Adrenal gland (tissue), 12 donors: ENCODE measurements around the gene KIAA0753. TPM values are rescaled to one million over a fixed set of nuclear protein-coding genes. Genes with fewer than 3 reads are reported as not detected.

Experiments
- DNase-seq, 7 donors: peaks; one replicate each; pipeline ENCODE4 v3.0.0-alpha.2; 2019 to 2020
- H3K27ac ChIP-seq, 5 donors: fragments of 200-600 bp; sonication (generic) in 4 of 5; 1 replicate in 3 of 5; 2 replicates in 2 of 5; pipeline versions ENCODE4 v1.5.1 to v1.8.0; 2016 to 2020; ENCODE audit warnings: mild to moderate bottlenecking in 1 of 5
- H3K27me3 ChIP-seq: fragments of 200-600 bp; 2 replicates; pipeline ENCODE4 v1.8.0; 2021
- H3K36me3 ChIP-seq, 2 donors: fragments of 200-600 bp; replicated peaks in 1 of 2; 1 replicate in 1 of 2; 2 replicates in 1 of 2; pipeline versions ENCODE4 v1.5.1 to v1.8.0; 2018 to 2022
- H3K4me1 ChIP-seq, 2 donors: fragments of 200-600 bp; replicated peaks in 1 of 2; 1 replicate in 1 of 2; 2 replicates in 1 of 2; pipeline versions ENCODE4 v1.5.1 to v1.8.0; 2018 to 2021
- H3K4me3 ChIP-seq, 4 donors: fragments of 200-600 bp; sonication (generic) in 3 of 4; one replicate each; pipeline ENCODE4 v1.5.1; 2016 to 2018
- H3K9me3 ChIP-seq, 3 donors: fragments of 200-600 bp; sonication (generic) in 1 of 3; replicated peaks in 1 of 3; 1 replicate in 2 of 3; 2 replicates in 1 of 3; pipeline versions ENCODE4 v1.5.1 to v1.8.0; 2016 to 2021
- POLR2A ChIP-seq, 2 donors: fragments of 450-650 bp; IDR thresholded peaks; one replicate each; pipeline ENCODE4 v1.6.1; 2017; ENCODE audit warnings: antibody characterized with exemption in 2 of 2, mild to moderate bottlenecking in 2 of 2, moderate library complexity in 1 of 2
- WGBS, 4 donors: extraction: QIAGEN DNeasy Blood & Tissue Kit in 2 of 4; methylation state at CpG; one replicate each; pipeline versions ENCODE4 v1.1.5 to v1.1.7; 2013 to 2017; 5-methylcytosine and 5-hydroxymethylcytosine counted together
- intact Hi-C, 2 donors: fragments of 100-400 bp; cut with DNase I; formaldehyde crosslinking; loops; one replicate each; pipeline versions ENCODE4 v1.14.1 to v1.15.0; 2022 to 2023
- polyA plus RNA-seq, 3 donors: library from polyadenylated mRNA; stranded (reverse); fragments of 200-250 nt in 2 of 3; fragments of 350-450 nt in 1 of 3; fragmentation: Illumina TruSeq in 1 of 3; extraction: RNeasy Lipid Tissue Mini Kit (QIAGEN cat#74804) in 1 of 3; gene quantifications; one replicate each; pipeline ENCODE4 v1.2.3, GENCODE V29; 2013 to 2014
- total RNA-seq, 9 donors: library from RNA; depleted of rRNA in 4 of 9; stranded (reverse); fragments of >200 nt in 4 of 9; fragments of 120-200 nt in 1 of 9; fragmentation: NEBNext Ultra II Directional in 1 of 9; extraction: Animal tissue kit (Norgen Biotek cat#: 25700) in 1 of 9; gene quantifications; one replicate each; pipeline versions ENCODE4 v1.1.0 to v1.2.4, GENCODE V29; 2013 to 2023
- TF ChIP-seq, protein P1 (sequence below), 6 experiments: fragments of 450-650 bp in 4 of 6; fragments of 200-600 bp in 2 of 6; sonication (generic) in 1 of 6; IDR thresholded peaks; 1 replicate in 5 of 6; 2 replicates in 1 of 6; pipeline versions ENCODE4 v1.5.1 to v1.8.0; 2016 to 2021; ENCODE audit warnings: antibody characterized with exemption in 6 of 6, mild to moderate bottlenecking in 2 of 6, moderate library complexity in 1 of 6
- donor health status: healthy with polysubstance abuse.
- donor health status: Bipolar disorder and iron deficiency.
- donor health status: DM: yes; HTN: yes; CAD: no.
- donor health status: DM: no; HTN: no; CAD: no.
- donor health status: DM: no; HTN: no; CAD: no.
- donor health status: DM: yes; HTN: yes; CAD: no.

KIAA0753 gene
- total and polyA plus RNA-seq, 12 donors = 5.1 to 21.8 (median 13.1) TPM

GRCh38 chr17:6568184-6568758 lies 72.2 kb downstream of the KIAA0753 start:
- no peaks in the 10 kb centered on the region for H3K4me1 ChIP-seq
- H3K36me3 ChIP-seq = no peaks in the 10 kb centered on the region
- H3K9me3 ChIP-seq = no peaks in the 10 kb centered on the region
- H3K4me3 ChIP-seq = no peak overlapping the region
- H3K27ac ChIP-seq = no peak overlapping the region
- peak in 2 of 7 donors; percentile 4 to 31 for DNase-seq
- TF ChIP-seq POLR2A (IDR thresholded peaks at IDR 0.05) = no peak
- TF ChIP-seq, protein P1, sequence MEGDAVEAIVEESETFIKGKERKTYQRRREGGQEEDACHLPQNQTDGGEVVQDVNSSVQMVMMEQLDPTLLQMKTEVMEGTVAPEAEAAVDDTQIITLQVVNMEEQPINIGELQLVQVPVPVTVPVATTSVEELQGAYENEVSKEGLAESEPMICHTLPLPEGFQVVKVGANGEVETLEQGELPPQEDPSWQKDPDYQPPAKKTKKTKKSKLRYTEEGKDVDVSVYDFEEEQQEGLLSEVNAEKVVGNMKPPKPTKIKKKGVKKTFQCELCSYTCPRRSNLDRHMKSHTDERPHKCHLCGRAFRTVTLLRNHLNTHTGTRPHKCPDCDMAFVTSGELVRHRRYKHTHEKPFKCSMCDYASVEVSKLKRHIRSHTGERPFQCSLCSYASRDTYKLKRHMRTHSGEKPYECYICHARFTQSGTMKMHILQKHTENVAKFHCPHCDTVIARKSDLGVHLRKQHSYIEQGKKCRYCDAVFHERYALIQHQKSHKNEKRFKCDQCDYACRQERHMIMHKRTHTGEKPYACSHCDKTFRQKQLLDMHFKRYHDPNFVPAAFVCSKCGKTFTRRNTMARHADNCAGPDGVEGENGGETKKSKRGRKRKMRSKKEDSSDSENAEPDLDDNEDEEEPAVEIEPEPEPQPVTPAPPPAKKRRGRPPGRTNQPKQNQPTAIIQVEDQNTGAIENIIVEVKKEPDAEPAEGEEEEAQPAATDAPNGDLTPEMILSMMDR (IDR thresholded peaks at IDR 0.05) = no peak
- WGBS, 4 donors = 90 to 94% (median 91%) methylated on average over 7 to 12 of the region's 12 CpGs
- no peaks in the 10 kb centered on the region for H3K27me3 ChIP-seq
- intact Hi-C loops = no loop called here

GRCh38 chr17:6567528-6568183 lies 72.9 kb downstream of the KIAA0753 start:
- H3K9me3 ChIP-seq = no peaks in the 10 kb centered on the region
- DNase-seq = peak; percentile 61 to 89 (median 74)
- intact Hi-C loops = no loop called here
- TF ChIP-seq, protein P1 (IDR thresholded peaks at IDR 0.05) = no peak
- TF ChIP-seq POLR2A (IDR thresholded peaks at IDR 0.05) = no peak
- H3K4me1 ChIP-seq = no peaks in the 10 kb centered on the region
- H3K36me3 ChIP-seq = no peaks in the 10 kb centered on the region
- no peak overlapping the region for H3K27ac ChIP-seq
- 55 to 63% (median 57%) methylated on average over 14 to 15 of the region's 15 CpGs for WGBS, 4 donors
- H3K4me3 ChIP-seq = no peak overlapping the region
- no peaks in the 10 kb centered on the region for H3K27me3 ChIP-seq

DNA sequence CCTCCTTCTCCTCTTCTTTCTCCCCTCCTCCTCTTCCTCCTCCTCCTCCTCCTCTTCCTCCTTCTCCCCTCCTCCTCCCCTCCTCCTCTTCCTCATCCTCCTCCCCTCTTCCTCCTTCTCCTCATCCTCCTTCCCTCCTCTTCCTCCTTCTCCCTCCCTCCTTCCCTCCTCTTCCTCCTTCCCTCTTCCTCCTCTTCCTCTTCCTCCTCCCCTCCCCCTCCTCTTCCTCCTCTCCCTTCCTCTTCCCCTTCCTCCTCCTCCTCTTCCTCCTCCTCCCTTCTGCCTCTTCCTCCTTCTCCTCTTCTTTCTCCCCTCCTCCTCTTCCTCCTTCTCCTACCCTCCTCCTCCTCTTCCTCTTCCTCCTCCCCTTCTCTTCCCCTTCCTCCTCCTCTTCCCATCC lies 79.1 kb downstream of the KIAA0753 start:
- intact Hi-C loops = no loop called here
- TF ChIP-seq, protein P1 (IDR thresholded peaks at IDR 0.05) = no peak
- TF ChIP-seq POLR2A (IDR thresholded peaks at IDR 0.05) = no peak
- DNase-seq = no peak

DNA sequence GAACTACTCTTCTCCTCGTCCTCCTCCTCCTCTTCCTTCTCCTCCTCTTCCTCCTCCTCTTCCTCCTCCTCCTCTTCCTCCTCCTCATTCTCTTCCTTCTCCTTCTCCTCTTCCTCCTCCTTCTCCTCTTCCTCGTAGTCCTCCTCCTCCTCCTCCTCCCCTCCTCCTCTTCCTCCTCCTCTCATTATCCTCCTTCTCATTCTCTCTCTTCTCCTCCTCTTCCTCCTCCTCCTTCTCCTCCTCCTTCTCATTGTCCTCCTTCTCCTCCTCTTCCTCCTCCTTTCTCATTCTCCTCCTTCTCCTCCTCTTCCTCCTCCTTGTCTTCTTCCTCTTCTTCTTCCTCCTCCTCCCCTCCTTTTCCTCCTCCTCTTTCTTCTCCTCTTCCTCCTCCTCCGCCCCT lies 80.0 kb downstream of the KIAA0753 start:
- no peaks in the 10 kb centered on the region for H3K27me3 ChIP-seq
- no peak overlapping the region for H3K27ac ChIP-seq
- H3K9me3 ChIP-seq = no peaks in the 10 kb centered on the region
- 89 to 95% (median 92%) methylated on average over 3 of the region's 3 CpGs for WGBS, 4 donors
- peaks cover 6 to 17% of the 10 kb centered on the region in 2 donors for H3K4me1 ChIP-seq
- no peak overlapping the region for H3K4me3 ChIP-seq
- DNase-seq = no peak
- no peaks in the 10 kb centered on the region for H3K36me3 ChIP-seq
- intact Hi-C loops = no loop called here
- TF ChIP-seq POLR2A (IDR thresholded peaks at IDR 0.05) = no peak
- TF ChIP-seq, protein P1 (IDR thresholded peaks at IDR 0.05) = no peak

More for the DNA sequence above, 79.1 kb downstream of the KIAA0753 start:
- H3K36me3 ChIP-seq = no peaks in the 10 kb centered on the region
- H3K27me3 ChIP-seq = no peaks in the 10 kb centered on the region
- H3K27ac ChIP-seq = no peak overlapping the region
- H3K4me1 ChIP-seq = peaks cover 0 to 11% of the 10 kb centered on the region in 2 donors
- no peaks in the 10 kb centered on the region for H3K9me3 ChIP-seq
- no peak overlapping the region for H3K4me3 ChIP-seq
